HepG2 (cell line): ENCODE measurements around the gene MYO19. TPM values are rescaled to one million over a fixed set of nuclear protein-coding genes. Genes with fewer than 3 reads are reported as not detected.

Source experiments
- AGO2 ChIP-seq: fragments of 200-400 bp; formaldehyde crosslinking; optimal IDR thresholded peaks from 2 replicates; pipeline ENCODE3; 2017; ENCODE audit warnings: mild to moderate bottlenecking, low read depth, low read length, moderate library complexity
- CBX2 ChIP-seq, 2 experiments: fragments of 200-600 bp in 1 of 2; sonication (generic); formaldehyde crosslinking in 1 of 2; IDR thresholded peaks; 2 replicates each; pipeline versions ENCODE4 v1.7.0 to v1.8.1; 2018 to 2022; ENCODE audit warnings: low read depth in 2 of 2, low read length in 1 of 2, mild to moderate bottlenecking in 1 of 2, missing genetic modification reagents in 1 of 2
- CHCHD3 ChIP-seq: sonication (generic); formaldehyde crosslinking; IDR thresholded peaks from 2 replicates; pipeline ENCODE4 v1.8.0; 2022; ENCODE audit warnings: mild to moderate bottlenecking, missing genetic modification reagents, moderate library complexity
- CSRNP2 ChIP-seq: sonication (generic); formaldehyde crosslinking; conservative IDR thresholded peaks from 2 replicates; pipeline ENCODE4 v1.8.0; 2022; ENCODE audit warnings: low read depth, missing genetic modification reagents
- DDIT3 ChIP-seq: sonication (generic); formaldehyde crosslinking; IDR thresholded peaks from 2 replicates; pipeline ENCODE4 v1.4.0; 2020; ENCODE audit warnings: mild to moderate bottlenecking, missing genetic modification reagents
- EP300 ChIP-seq, 3 experiments: sonication (generic) in 1 of 3; formaldehyde crosslinking in 1 of 3; IDR thresholded peaks; 2 replicates each; pipeline versions ENCODE4 v1.5.1 to v1.6.1; 2011 to 2020; ENCODE audit warnings: low read depth in 2 of 3, low read length in 2 of 3, borderline replicate concordance in 1 of 3, improper control_type of control experiment in 1 of 3, mild to moderate bottlenecking in 1 of 3, missing genetic modification reagents in 1 of 3, moderate library complexity in 1 of 3
- FOXP1 ChIP-seq, 2 experiments: fragments of 450-650 bp in 1 of 2; IDR thresholded peaks; 2 replicates each; pipeline ENCODE4 v1.6.1; 2017 to 2018; ENCODE audit warnings: antibody characterized with exemption in 1 of 2
- HNF4A ChIP-seq: sonication (generic); formaldehyde crosslinking; IDR thresholded peaks from 2 replicates; pipeline ENCODE4 v1.4.0; 2020; ENCODE audit warnings: missing genetic modification reagents
- IRF1 ChIP-seq: sonication (generic); formaldehyde crosslinking; IDR thresholded peaks from 2 replicates; pipeline ENCODE4 v1.4.0; 2020; ENCODE audit warnings: low read depth, mild to moderate bottlenecking, missing genetic modification reagents
- LBX2 ChIP-seq: sonication (generic); formaldehyde crosslinking; IDR thresholded peaks from 2 replicates; pipeline ENCODE4 v1.5.0; 2020; ENCODE audit warnings: missing genetic modification reagents, mild to moderate bottlenecking, borderline replicate concordance
- SUZ12 ChIP-seq: fragments of 150-350 bp; IDR thresholded peaks from 2 replicates; pipeline ENCODE4 v1.6.1; 2014; ENCODE audit warnings: low read depth, low read length
- ZBTB2 ChIP-seq: sonication (generic); formaldehyde crosslinking; IDR thresholded peaks from 2 replicates; pipeline ENCODE4 v1.8.0; 2022; ENCODE audit warnings: low read depth, missing genetic modification reagents
- ZBTB4 ChIP-seq: sonication (generic); formaldehyde crosslinking; IDR thresholded peaks from 2 replicates; pipeline ENCODE4 v1.4.0; 2020; ENCODE audit warnings: missing genetic modification reagents, mild to moderate bottlenecking, borderline replicate concordance
- ZNF543 ChIP-seq: sonication (generic); formaldehyde crosslinking; IDR thresholded peaks from 2 replicates; pipeline ENCODE4 v1.4.0; 2020; ENCODE audit warnings: mild to moderate bottlenecking, missing genetic modification reagents
- ZNF547 ChIP-seq: sonication (generic); formaldehyde crosslinking; IDR thresholded peaks from 2 replicates; pipeline ENCODE4 v1.5.1; 2020; ENCODE audit warnings: mild to moderate bottlenecking, missing genetic modification reagents
- ZNF772 ChIP-seq: sonication (generic); formaldehyde crosslinking; IDR thresholded peaks from 2 replicates; pipeline ENCODE4 v1.5.0; 2020; ENCODE audit warnings: mild to moderate bottlenecking, missing genetic modification reagents
- polyA plus RNA-seq, 8 experiments: library from polyadenylated mRNA; depleted of rRNA in 3 of 8; stranded (reverse) in 7 of 8; unstranded in 1 of 8; fragments of >200 nt; fragmentation: Illumina TruSeq in 4 of 8; extraction: Trizol in 4 of 8; gene quantifications; 2 replicates each; pipeline versions ENCODE4 v1.2.1 to v1.2.3, GENCODE V29; 2011 to 2016; ENCODE audit warnings: low read depth in 4 of 8, missing spikeins in 1 of 8, mixed read lengths in 1 of 8; ENCODE audit not compliant: insufficient read depth in 1 of 8
- total RNA-seq, 5 experiments: library from RNA; depleted of rRNA; stranded (reverse); fragments of >200 nt; fragmentation: Illumina TruSeq; extraction: Trizol; gene quantifications; 2 replicates each; pipeline ENCODE4 v1.2.3, GENCODE V29; 2016; ENCODE audit warnings: low read depth in 1 of 5

The MYO19 gene
- total and polyA plus RNA-seq, 2 of the 13 experiments (the other 11 are each of a cell fraction or from before 2014, with no cell fraction given) = 75.7 to 82.3 TPM

GRCh38 chr17:36544307-36545076 is 9.8 kb upstream of the MYO19 start, which contains the start of gene GGNBP2 (continued):
- TF ChIP-seq LBX2 (CRISPR knock-in tag) = no peak
- TF ChIP-seq ZBTB2 = peak; percentile 55; the same call in 1 of the 2 replicates
- no peak for TF ChIP-seq IRF1
- no peak for TF ChIP-seq EP300 (IDR thresholded peaks at IDR 0.05; ENCODE audit: low read depth in 2 of 2, low read length in 2 of 2)
- peak; percentile 38 for TF ChIP-seq EP300 (CRISPR knock-in tag; IDR thresholded peaks at IDR 0.05; ENCODE audit: borderline replicate concordance)
- no peak for TF ChIP-seq FOXP1 (IDR thresholded peaks at IDR 0.05)
- no peak for TF ChIP-seq FOXP1 (CRISPR knock-in tag; IDR thresholded peaks at IDR 0.05)
- TF ChIP-seq ZNF547 (CRISPR knock-in tag) = peak; percentile 85
- TF ChIP-seq SUZ12 = no peak
- peak; percentile 67; the same call in 1 of the 2 replicates for TF ChIP-seq ZNF772 (CRISPR knock-in tag)
- TF ChIP-seq ZBTB4 (CRISPR knock-in tag) = 0 out of 2 replicates have a peak, but pooled peaks have one; percentile 42
- no peak for TF ChIP-seq CBX2 (IDR thresholded peaks at IDR 0.05; ENCODE audit: low read depth, low read length)
- TF ChIP-seq CBX2 (CRISPR knock-in tag; IDR thresholded peaks at IDR 0.05; ENCODE audit: low read depth) = no peak
- peak; percentile 82 for TF ChIP-seq AGO2
- TF ChIP-seq CHCHD3 = no peak
- TF ChIP-seq DDIT3 (CRISPR knock-in tag) = no peak
- no peak for TF ChIP-seq HNF4A (CRISPR knock-in tag)
- TF ChIP-seq CSRNP2 (CRISPR knock-in tag) = no peak
- peak; percentile 47; the same call in 1 of the 2 replicates for TF ChIP-seq ZNF543 (CRISPR knock-in tag)
